ENCODE data around the gene PPIL4. TPM values are rescaled to one million over a fixed set of nuclear protein-coding genes. Genes with fewer than 3 reads are reported as not detected.

Gene PPIL4
- polyA plus RNA-seq (2013, experiment 1 of 2) = 40.4 TPM
- polyA plus RNA-seq (2013, experiment 2 of 2) = 40.9 TPM

GRCh38 chr6:149545754-149546471, at the start of gene PPIL4:
PPIL4 (minus strand) TSS chr6:149546043; CDS start chr6:149546005, 38 bp downstream.
- no CpG with 5 or more reads among the region's 71 CpGs for WGBS (ENCODE audit: extremely low coverage, insufficient coverage, low lambda C conversion rate)
- no peak within 1 kb of the TSS for H3K23ac ChIP-seq (ENCODE audit: low read length)
- no peak within 1 kb of the TSS for H2BK5ac ChIP-seq (ENCODE audit: low read length)
- no peak within 1 kb of the TSS for H2BK120ac ChIP-seq (ENCODE audit: low read depth, low read length)
- peak within 1 kb of the TSS; percentile 41 for H3K4ac ChIP-seq (ENCODE audit: low read depth, low read length)
- peak within 1 kb of the TSS; percentile 96 for H3K27ac ChIP-seq (ENCODE audit: low read depth, low read length)
- no peaks in the 10 kb centered on the region for H3K36me3 ChIP-seq (ENCODE audit: control insufficient read depth, insufficient read depth, low read length)
- no peaks in the 10 kb centered on the region for H3K27me3 ChIP-seq (ENCODE audit: insufficient read depth, low read length, poor library complexity)
- peak; percentile 97 for DNase-seq
- peak within 1 kb of the TSS; percentile 56 for H4K5ac ChIP-seq (ENCODE audit: low read length)
- H3K4me2 ChIP-seq (ENCODE audit: low read length) = peak within 1 kb of the TSS; percentile 82
- no peak within 1 kb of the TSS for H2BK15ac ChIP-seq (replicated peaks; ENCODE audit: low read depth)
- H3K9ac ChIP-seq (ENCODE audit: low read length) = peak within 1 kb of the TSS; percentile 79
- H2AK5ac ChIP-seq (ENCODE audit: low read length) = no peak within 1 kb of the TSS
- H3K4me3 ChIP-seq (ENCODE audit: low read length) = peak within 1 kb of the TSS; percentile 74
- H3K18ac ChIP-seq (ENCODE audit: low read length) = peak within 1 kb of the TSS; percentile 92
- peaks cover 29% of the 10 kb centered on the region for H3K79me2 ChIP-seq (ENCODE audit: control insufficient read depth, insufficient read depth, low read length)
- H3K56ac ChIP-seq (ENCODE audit: low read length) = peak within 1 kb of the TSS; percentile 94
- H4K8ac ChIP-seq (ENCODE audit: low read depth, low read length) = peak within 1 kb of the TSS; percentile 99
- peaks cover 7% of the 10 kb centered on the region for H3K79me1 ChIP-seq (ENCODE audit: low read length)
- H3K4me1 ChIP-seq (ENCODE audit: control insufficient read depth, low read depth, low read length) = no peaks in the 10 kb centered on the region

GRCh38 chr6:149593408-149593807, 47.6 kb upstream of the PPIL4 start:
- H3K79me1 ChIP-seq (ENCODE audit: low read length) = no peaks in the 10 kb centered on the region
- H3K4me2 ChIP-seq (ENCODE audit: low read length) = no peak overlapping the region
- no CpG with 5 or more reads among the region's 1 CpG for WGBS (ENCODE audit: extremely low coverage, insufficient coverage, low lambda C conversion rate)
- H3K56ac ChIP-seq (ENCODE audit: low read length) = no peak overlapping the region
- H4K5ac ChIP-seq (ENCODE audit: low read length) = no peak overlapping the region
- no peaks in the 10 kb centered on the region for H3K27me3 ChIP-seq (ENCODE audit: insufficient read depth, low read length, poor library complexity)
- H3K36me3 ChIP-seq (ENCODE audit: control insufficient read depth, insufficient read depth, low read length) = peaks cover 6% of the 10 kb centered on the region
- no peak overlapping the region for H3K27ac ChIP-seq (ENCODE audit: low read depth, low read length)
- H4K8ac ChIP-seq (ENCODE audit: low read depth, low read length) = no peak overlapping the region
- no peak overlapping the region for H2BK15ac ChIP-seq (replicated peaks; ENCODE audit: low read depth)
- no peak overlapping the region for H2BK5ac ChIP-seq (ENCODE audit: low read length)
- H2BK120ac ChIP-seq (ENCODE audit: low read depth, low read length) = no peak overlapping the region
- no peak overlapping the region for H3K9ac ChIP-seq (ENCODE audit: low read length)
- no peak overlapping the region for H2AK5ac ChIP-seq (ENCODE audit: low read length)
- no peak for DNase-seq
- H3K79me2 ChIP-seq (ENCODE audit: control insufficient read depth, insufficient read depth, low read length) = no peaks in the 10 kb centered on the region
- H3K4ac ChIP-seq (ENCODE audit: low read depth, low read length) = no peak overlapping the region
- H3K18ac ChIP-seq (ENCODE audit: low read length) = no peak overlapping the region
- H3K4me1 ChIP-seq (ENCODE audit: control insufficient read depth, low read depth, low read length) = no peaks in the 10 kb centered on the region
- H3K23ac ChIP-seq (ENCODE audit: low read length) = no peak overlapping the region
- H3K4me3 ChIP-seq (ENCODE audit: low read length) = no peak overlapping the region

GRCh38 chr6:149592983-149593382, 47.1 kb upstream of the PPIL4 start:
- Histone ChIP-seq H2BK15ac (replicated peaks; ENCODE audit: low read depth) (no peak overlapping the region), H2BK5ac (ENCODE audit: low read length) (no peak overlapping the region), H3K18ac (ENCODE audit: low read length) (no peak overlapping the region), H3K23ac (ENCODE audit: low read length) (no peak overlapping the region), H3K79me1 (ENCODE audit: low read length) (no peaks in the 10 kb centered on the region), H2BK120ac (ENCODE audit: low read depth, low read length) (no peak overlapping the region), H3K27ac (ENCODE audit: low read depth, low read length) (no peak overlapping the region), H3K4ac (ENCODE audit: low read depth, low read length) (no peak overlapping the region), H3K4me1 (ENCODE audit: control insufficient read depth, low read depth, low read length) (no peaks in the 10 kb centered on the region), H3K56ac (ENCODE audit: low read length) (no peak overlapping the region), H4K5ac (ENCODE audit: low read length) (no peak overlapping the region), H3K36me3 (ENCODE audit: control insufficient read depth, insufficient read depth, low read length) (peaks cover 6% of the 10 kb centered on the region), H3K27me3 (ENCODE audit: insufficient read depth, low read length, poor library complexity) (no peaks in the 10 kb centered on the region), H3K79me2 (ENCODE audit: control insufficient read depth, insufficient read depth, low read length) (no peaks in the 10 kb centered on the region), H3K4me2 (ENCODE audit: low read length) (no peak overlapping the region), H2AK5ac (ENCODE audit: low read length) (no peak overlapping the region), H3K4me3 (ENCODE audit: low read length) (no peak overlapping the region), H3K9ac (ENCODE audit: low read length) (no peak overlapping the region), H4K8ac (ENCODE audit: low read depth, low read length) (no peak overlapping the region)
- DNase-seq = no peak
- WGBS (ENCODE audit: extremely low coverage, insufficient coverage, low lambda C conversion rate) = no CpG with 5 or more reads among the region's 2 CpGs

GRCh38 chr6:149586149-149586548, 40.3 kb upstream of the PPIL4 start:
- Histone ChIP-seq H3K4me2 (ENCODE audit: low read length) (no peak overlapping the region), H2BK120ac (ENCODE audit: low read depth, low read length) (no peak overlapping the region), H3K36me3 (ENCODE audit: control insufficient read depth, insufficient read depth, low read length) (no peaks in the 10 kb centered on the region), H3K23ac (ENCODE audit: low read length) (no peak overlapping the region), H3K4ac (ENCODE audit: low read depth, low read length) (no peak overlapping the region), H2BK5ac (ENCODE audit: low read length) (no peak overlapping the region), H4K8ac (ENCODE audit: low read depth, low read length) (no peak overlapping the region), H3K18ac (ENCODE audit: low read length) (no peak overlapping the region), H3K56ac (ENCODE audit: low read length) (no peak overlapping the region), H2AK5ac (ENCODE audit: low read length) (no peak overlapping the region), H3K79me2 (ENCODE audit: control insufficient read depth, insufficient read depth, low read length) (no peaks in the 10 kb centered on the region), H4K5ac (ENCODE audit: low read length) (no peak overlapping the region), H3K27me3 (ENCODE audit: insufficient read depth, low read length, poor library complexity) (no peaks in the 10 kb centered on the region), H2BK15ac (replicated peaks; ENCODE audit: low read depth) (no peak overlapping the region), H3K4me3 (ENCODE audit: low read length) (no peak overlapping the region), H3K79me1 (ENCODE audit: low read length) (no peaks in the 10 kb centered on the region), H3K27ac (ENCODE audit: low read depth, low read length) (no peak overlapping the region), H3K4me1 (ENCODE audit: control insufficient read depth, low read depth, low read length) (no peaks in the 10 kb centered on the region), H3K9ac (ENCODE audit: low read length) (no peak overlapping the region)
- WGBS (ENCODE audit: extremely low coverage, insufficient coverage, low lambda C conversion rate) = no CpG with 5 or more reads among the region's 2 CpGs
- DNase-seq = peak; percentile 18

GRCh38 chr6:149581349-149581748, 35.5 kb upstream of the PPIL4 start:
- WGBS (ENCODE audit: extremely low coverage, insufficient coverage, low lambda C conversion rate) = no CpG with 5 or more reads among the region's 5 CpGs
- H3K4me3 ChIP-seq (ENCODE audit: low read length) = no peak overlapping the region

GRCh38 chr6:149580880-149581279, 35.0 kb upstream of the PPIL4 start:
- H2BK15ac ChIP-seq (replicated peaks; ENCODE audit: low read depth) = no peak overlapping the region
- no peak overlapping the region for H2AK5ac ChIP-seq (ENCODE audit: low read length)
- H3K4ac ChIP-seq (ENCODE audit: low read depth, low read length) = no peak overlapping the region
- DNase-seq = no peak
- no peak overlapping the region for H3K4me3 ChIP-seq (ENCODE audit: low read length)
- H2BK5ac ChIP-seq (ENCODE audit: low read length) = no peak overlapping the region
- H3K36me3 ChIP-seq (ENCODE audit: control insufficient read depth, insufficient read depth, low read length) = peaks cover 1% of the 10 kb centered on the region
- no peak overlapping the region for H3K18ac ChIP-seq (ENCODE audit: low read length)
- no peak overlapping the region for H2BK120ac ChIP-seq (ENCODE audit: low read depth, low read length)
- no peak overlapping the region for H3K56ac ChIP-seq (ENCODE audit: low read length)
- no peak overlapping the region for H3K27ac ChIP-seq (ENCODE audit: low read depth, low read length)
- H4K8ac ChIP-seq (ENCODE audit: low read depth, low read length) = no peak overlapping the region
- H3K79me2 ChIP-seq (ENCODE audit: control insufficient read depth, insufficient read depth, low read length) = no peaks in the 10 kb centered on the region
- H3K9ac ChIP-seq (ENCODE audit: low read length) = no peak overlapping the region
- H3K4me2 ChIP-seq (ENCODE audit: low read length) = no peak overlapping the region
- no peaks in the 10 kb centered on the region for H3K79me1 ChIP-seq (ENCODE audit: low read length)
- H3K27me3 ChIP-seq (ENCODE audit: insufficient read depth, low read length, poor library complexity) = no peaks in the 10 kb centered on the region
- H4K5ac ChIP-seq (ENCODE audit: low read length) = no peak overlapping the region
- WGBS (ENCODE audit: extremely low coverage, insufficient coverage, low lambda C conversion rate) = no CpG with 5 or more reads among the region's 5 CpGs
- H3K4me1 ChIP-seq (ENCODE audit: control insufficient read depth, low read depth, low read length) = no peaks in the 10 kb centered on the region
- H3K23ac ChIP-seq (ENCODE audit: low read length) = no peak overlapping the region

More at GRCh38 chr6:149581349-149581748, 35.5 kb upstream of the PPIL4 start:
- no peak overlapping the region for H2BK15ac ChIP-seq (replicated peaks; ENCODE audit: low read depth)
- DNase-seq = no peak
- H2AK5ac ChIP-seq (ENCODE audit: low read length) = no peak overlapping the region
- no peaks in the 10 kb centered on the region for H3K79me2 ChIP-seq (ENCODE audit: control insufficient read depth, insufficient read depth, low read length)
- H3K4me2 ChIP-seq (ENCODE audit: low read length) = no peak overlapping the region
- no peak overlapping the region for H3K4ac ChIP-seq (ENCODE audit: low read depth, low read length)
- H3K56ac ChIP-seq (ENCODE audit: low read length) = no peak overlapping the region
- H3K4me1 ChIP-seq (ENCODE audit: control insufficient read depth, low read depth, low read length) = no peaks in the 10 kb centered on the region
- no peak overlapping the region for H3K23ac ChIP-seq (ENCODE audit: low read length)
- H2BK5ac ChIP-seq (ENCODE audit: low read length) = no peak overlapping the region
- H2BK120ac ChIP-seq (ENCODE audit: low read depth, low read length) = no peak overlapping the region
- H3K36me3 ChIP-seq (ENCODE audit: control insufficient read depth, insufficient read depth, low read length) = peaks cover 1% of the 10 kb centered on the region
- no peaks in the 10 kb centered on the region for H3K27me3 ChIP-seq (ENCODE audit: insufficient read depth, low read length, poor library complexity)
- no peak overlapping the region for H3K27ac ChIP-seq (ENCODE audit: low read depth, low read length)
- no peaks in the 10 kb centered on the region for H3K79me1 ChIP-seq (ENCODE audit: low read length)
- no peak overlapping the region for H4K8ac ChIP-seq (ENCODE audit: low read depth, low read length)
- no peak overlapping the region for H4K5ac ChIP-seq (ENCODE audit: low read length)
- no peak overlapping the region for H3K18ac ChIP-seq (ENCODE audit: low read length)
- H3K9ac ChIP-seq (ENCODE audit: low read length) = no peak overlapping the region
